HCT116 (cell line): ENCODE measurements around the gene PIKFYVE. TPM values are rescaled to one million over a fixed set of nuclear protein-coding genes. Genes with fewer than 3 reads are reported as not detected.

ENCODE experiments used
- ATAC-seq: fragments of 200-7000 bp; cut with Tn5 transposase; 2 replicates; pipeline ENCODE4 v1.9.1; 2020; ENCODE audit warnings: mild to moderate bottlenecking, moderate library complexity
- BruUV-seq: library from RNA; stranded (reverse); fragments of 400-500 nt; replicated peaks from 2 replicates; lab custom pipeline; 2021; lab: Mats Ljungman, UMichigan
- CTCF ChIA-PET: fragments of 300-600 bp; sonication (Branson Sonifier 250); formaldehyde crosslinking; loops from one replicate; lab custom pipeline; 2021; ENCODE audit warnings: antibody characterized with exemption; lab: Charles Lee
- POLR2A ChIA-PET: fragments of 300-600, 350-600 bp; sonication (Branson Sonifier 250); formaldehyde crosslinking; loops from one replicate; lab custom pipeline; 2021; ENCODE audit warnings: antibody characterized with exemption; lab: Charles Lee
- RAD21 ChIA-PET, 2 experiments: fragments of 300-600 bp; sonication (Branson Sonifier 250); formaldehyde crosslinking; loops; one replicate each; lab custom pipeline; 2023; ENCODE audit warnings: low total read pairs in 2 of 2; ENCODE audit not compliant: uncharacterized antibody in 2 of 2, unreplicated experiment in 2 of 2, low non-redundant PET in 1 of 2; lab: Charles Lee
- DNase-seq: peaks from one replicate; pipeline ENCODE4 v3.0.0-alpha.2; 2010; ENCODE audit warnings: low read depth, low spot score
- H2AFZ ChIP-seq: fragments of 200-600 bp; shearing (Covaris generic), sonication (generic); 2 replicates; pipeline ENCODE4 v1.6.1; 2017; ENCODE audit warnings: low read depth, mixed run types, mixed read lengths, antibody characterized with exemption, low read length; ENCODE audit not compliant: poor library complexity, severe bottlenecking
- H3K27ac ChIP-seq: 2 replicates; pipeline ENCODE4 v1.5.1; 2012; ENCODE audit warnings: low read depth, low read length
- H3K27me3 ChIP-seq: fragments of 200-600 bp; sonication (generic); 2 replicates; pipeline ENCODE4 v1.6.1; 2016; ENCODE audit warnings: mixed run types, low read length, mixed read lengths; ENCODE audit not compliant: insufficient read depth
- H3K36me3 ChIP-seq, 2 experiments: fragments of 200-500 bp in 1 of 2; fragments of 200-600 bp in 1 of 2; sonication (Bioruptor generic) in 1 of 2; sonication (generic) in 1 of 2; 2 replicates each; pipeline versions ENCODE4 v1.5.1 to v1.6.1; 2014 to 2016; ENCODE audit warnings: low read length in 2 of 2, inconsistent platforms in 1 of 2, mixed read lengths in 1 of 2, mixed run types in 1 of 2; ENCODE audit not compliant: insufficient read depth in 2 of 2, control insufficient read depth in 1 of 2
- H3K4me1 ChIP-seq, 2 experiments: fragments of 200-600 bp in 1 of 2; sonication (generic) in 1 of 2; 2 replicates each; pipeline versions ENCODE4 v1.5.1 to v1.6.1; 2012 to 2017; ENCODE audit warnings: low read length in 2 of 2, inconsistent platforms in 1 of 2, mild to moderate bottlenecking in 1 of 2, mixed read lengths in 1 of 2, mixed run types in 1 of 2, moderate library complexity in 1 of 2; ENCODE audit not compliant: insufficient read depth in 2 of 2, control insufficient read depth in 1 of 2
- H3K4me2 ChIP-seq: fragments of 200-600 bp; sonication (generic); 2 replicates; pipeline ENCODE4 v1.6.1; 2017; ENCODE audit warnings: mixed run types, low read length, mixed read lengths
- H3K4me3 ChIP-seq, 2 experiments: fragments of 200-600 bp in 1 of 2; sonication (generic) in 1 of 2; replicated peaks in 1 of 2; 2 replicates each; pipeline ENCODE4 v1.5.1; 2011 to 2016; ENCODE audit warnings: low read length in 2 of 2, control low read depth in 1 of 2, low read depth in 1 of 2, mild to moderate bottlenecking in 1 of 2, mixed read lengths in 1 of 2, mixed run types in 1 of 2
- H3K79me2 ChIP-seq: fragments of 200-600 bp; sonication (generic); 2 replicates; pipeline ENCODE4 v1.6.1; 2017; ENCODE audit warnings: mild to moderate bottlenecking, mixed run types, low read length, moderate library complexity, mixed read lengths; ENCODE audit not compliant: insufficient read depth
- H3K9ac ChIP-seq: fragments of 200-600 bp; sonication (generic); 2 replicates; pipeline ENCODE4 v1.6.1; 2016; ENCODE audit warnings: low read length, mixed read lengths
- H3K9me2 ChIP-seq: fragments of 200-600 bp; sonication (generic), shearing (Covaris generic); 2 replicates; pipeline ENCODE4 v1.6.1; 2017; ENCODE audit warnings: mixed run types, mild to moderate bottlenecking, moderate library complexity; ENCODE audit not compliant: insufficient read depth
- H3K9me3 ChIP-seq, 2 experiments: fragments of 200-500 bp in 1 of 2; fragments of 200-600 bp in 1 of 2; sonication (Bioruptor generic) in 1 of 2; sonication (generic) in 1 of 2; 2 replicates each; pipeline ENCODE4 v1.6.1; 2014 to 2017; ENCODE audit warnings: low read length in 2 of 2, mixed read lengths in 2 of 2, inconsistent platforms in 1 of 2, low read depth in 1 of 2, mild to moderate bottlenecking in 1 of 2, mixed run types in 1 of 2, moderate library complexity in 1 of 2; ENCODE audit not compliant: control insufficient read depth in 1 of 2, insufficient read depth in 1 of 2
- H4K20me1 ChIP-seq: fragments of 200-600 bp; sonication (generic), shearing (Covaris generic); 2 replicates; pipeline ENCODE4 v1.6.1; 2017; ENCODE audit warnings: mixed run types, mild to moderate bottlenecking, moderate library complexity; ENCODE audit not compliant: insufficient read depth
- ATF3 ChIP-seq: IDR thresholded peaks from 2 replicates; pipeline ENCODE4 v1.6.1; 2012
- CBX3 ChIP-seq: IDR thresholded peaks from 2 replicates; pipeline ENCODE4 v1.6.1; 2012; ENCODE audit warnings: low read depth
- CEBPB ChIP-seq: IDR thresholded peaks from 2 replicates; pipeline ENCODE4 v1.6.1; 2012; ENCODE audit warnings: low read depth
- CTCF ChIP-seq, 3 experiments: fragments of 200-600 bp in 1 of 3; sonication (generic) in 1 of 3; IDR thresholded peaks in 2 of 3; conservative IDR thresholded peaks in 1 of 3; 2 replicates each; pipeline ENCODE4 v1.5.1; 2012 to 2017; ENCODE audit warnings: low read depth in 2 of 3, low read length in 2 of 3, antibody characterized with exemption in 1 of 3, borderline replicate concordance in 1 of 3, control low read depth in 1 of 3, mild to moderate bottlenecking in 1 of 3, mixed read lengths in 1 of 3, mixed run types in 1 of 3, moderate library complexity in 1 of 3; ENCODE audit not compliant: insufficient read depth in 1 of 3
- ELF1 ChIP-seq: IDR thresholded peaks from 2 replicates; pipeline ENCODE4 v1.6.1; 2012; ENCODE audit warnings: low read depth, borderline replicate concordance
- EZH2 ChIP-seq: fragments of 200-600 bp; sonication (generic); IDR thresholded peaks from 2 replicates; pipeline ENCODE4 v1.6.1; 2017; ENCODE audit warnings: antibody characterized with exemption, mixed run types
- FOSL1 ChIP-seq: IDR thresholded peaks from 2 replicates; pipeline ENCODE4 v1.6.1; 2012; ENCODE audit warnings: low read depth
- JUND ChIP-seq: IDR thresholded peaks from 2 replicates; pipeline ENCODE4 v1.6.1; 2012
- POLR2A ChIP-seq: IDR thresholded peaks from 2 replicates; pipeline ENCODE4 v1.7.0; 2011; ENCODE audit warnings: borderline replicate concordance; ENCODE audit not compliant: insufficient read depth, insufficient read length; ENCODE audit errors: extremely low read depth
- POLR2AphosphoS5 ChIP-seq: IDR thresholded peaks from 2 replicates; pipeline ENCODE4 v1.6.1; 2011; ENCODE audit warnings: mild to moderate bottlenecking, low read depth, low read length, moderate library complexity
- RAD21 ChIP-seq: IDR thresholded peaks from 2 replicates; pipeline ENCODE4 v1.6.1; 2012; ENCODE audit warnings: low read depth, mild to moderate bottlenecking
- REST ChIP-seq: IDR thresholded peaks from 2 replicates; pipeline ENCODE4 v1.6.1; 2012; ENCODE audit warnings: low read depth
- SIN3A ChIP-seq: IDR thresholded peaks from 2 replicates; pipeline ENCODE4 v1.6.1; 2012; ENCODE audit warnings: low read depth
- SP1 ChIP-seq: IDR thresholded peaks from 2 replicates; pipeline ENCODE4 v1.6.1; 2012; ENCODE audit warnings: low read depth
- SRF ChIP-seq: IDR thresholded peaks from 2 replicates; pipeline ENCODE4 v1.6.1; 2012; ENCODE audit warnings: low read depth
- YY1 ChIP-seq: IDR thresholded peaks from 2 replicates; pipeline ENCODE4 v1.6.1; 2011; ENCODE audit warnings: low read length, low read depth, moderate library complexity, mild to moderate bottlenecking; ENCODE audit not compliant: insufficient replicate concordance; ENCODE audit errors: extremely low read depth
- ZBTB33 ChIP-seq: IDR thresholded peaks from 2 replicates; pipeline ENCODE4 v1.6.1; 2011; ENCODE audit warnings: mild to moderate bottlenecking, low read length, moderate library complexity; ENCODE audit not compliant: insufficient replicate concordance; ENCODE audit errors: extremely low read depth
- ZFX ChIP-seq: fragments of 450-650 bp; IDR thresholded peaks from 2 replicates; pipeline ENCODE4 v1.6.1; 2017
- ZNF274 ChIP-seq: fragments of 200-500 bp; sonication (Bioruptor generic); IDR thresholded peaks from 2 replicates; pipeline ENCODE4 v1.6.1; 2014; ENCODE audit warnings: mild to moderate bottlenecking, low read depth, low read length, inconsistent platforms
- intact Hi-C: fragments of 100-400 bp; cut with micrococcal nuclease; formaldehyde crosslinking; loops from 2 replicates; pipeline ENCODE4 v1.10.0; 2022
- total RNA-seq: library from RNA; stranded (reverse); gene quantifications from one replicate; pipeline ENCODE4 v1.2.1, GENCODE V29; 2021; ENCODE audit not compliant: unreplicated experiment

The PIKFYVE gene
- total RNA-seq, 1 experiment from 2014 or later: 21.8 TPM

GRCh38 chr2:208359632-208359986 lies 93.6 kb downstream of the PIKFYVE start:
- no TSS peak for BruUV-seq
- no peak overlapping the region for H3K4me3 ChIP-seq
- CTCF ChIA-PET: no interaction called here
- intact Hi-C loops: no loop called here
- no peaks in the 10 kb centered on the region for H3K9me2 ChIP-seq
- DNase-seq (no peak), ATAC-seq (peak; percentile 72)
- H4K20me1 ChIP-seq: no peaks in the 10 kb centered on the region
- no peak overlapping the region for H3K9ac ChIP-seq
- TF ChIP-seq JUND (no peak), CTCF (IDR thresholded peaks at IDR 0.05 in 2 of 3, conservative IDR thresholded peaks at IDR 0.05 in 1 of 3; ENCODE audit: borderline replicate concordance in 1 of 3, insufficient read depth in 1 of 3, low read depth in 2 of 3, low read length in 2 of 3) (no peak), ATF3 (no peak), SRF (no peak), ELF1 (no peak), CBX3 (no peak), REST (no peak), CEBPB (no peak), ZFX (no peak), SP1 (no peak), RAD21 (no peak), ZBTB33 (no peak), FOSL1 (no peak), ZNF274 (no peak), SIN3A (no peak), YY1 (no peak), POLR2A (no peak), EZH2 (no peak), POLR2AphosphoS5 (no peak)
- RAD21 ChIA-PET: no interaction called here
- no peaks in the 10 kb centered on the region for H3K9me3 ChIP-seq
- H3K27ac ChIP-seq: no peak overlapping the region
- POLR2A ChIA-PET: no interaction called here
- no peak overlapping the region for H3K4me2 ChIP-seq
- H3K27me3 ChIP-seq: no peaks in the 10 kb centered on the region
- peaks cover 3 to 7% of the 10 kb centered on the region in 2 experiments; a peak in 2 of 4 replicates for H3K36me3 ChIP-seq
- H2AFZ ChIP-seq: no peak overlapping the region
- H3K79me2 ChIP-seq: no peaks in the 10 kb centered on the region
- 0 out of 4 replicates have a peak, but pooled peaks cover 0 to 3% of the 10 kb centered on the region in 2 experiments for H3K4me1 ChIP-seq
